Uterus (tissue), 4 donors: ENCODE data around the gene NR1I3. TPM values are rescaled to one million over a fixed set of nuclear protein-coding genes. Genes with fewer than 3 reads are reported as not detected.

Experiments used
- DNase-seq, 2 donors: peaks; one replicate each; pipeline ENCODE4 v3.0.0-alpha.2; 2019 to 2020
- H3K27ac ChIP-seq, 2 donors: fragments of 200-600 bp; sonication (generic); 1 replicate in 1 of 2; 2 replicates in 1 of 2; pipeline ENCODE4 v1.5.1; 2016 to 2018
- H3K27me3 ChIP-seq, 2 donors: fragments of 200-600 bp; sonication (generic); one replicate each; pipeline ENCODE4 v1.5.1; 2018 to 2019; ENCODE audit warnings: control low read depth in 1 of 2
- H3K36me3 ChIP-seq, 2 donors: fragments of 200-600 bp; sonication (generic); one replicate each; pipeline ENCODE4 v1.5.1; 2019; ENCODE audit warnings: control low read depth in 1 of 2
- H3K4me1 ChIP-seq, 2 donors: fragments of 200-600 bp; sonication (generic); one replicate each; pipeline ENCODE4 v1.5.1; 2018 to 2019; ENCODE audit warnings: control low read depth in 1 of 2
- H3K4me3 ChIP-seq, 2 donors: fragments of 200-600 bp; sonication (generic); 1 replicate in 1 of 2; 2 replicates in 1 of 2; pipeline ENCODE4 v1.5.1; 2018 to 2019; ENCODE audit warnings: mild to moderate bottlenecking in 1 of 2
- H3K9me3 ChIP-seq, 2 donors: fragments of 200-600 bp; sonication (generic); one replicate each; pipeline ENCODE4 v1.5.1; 2019; ENCODE audit warnings: control low read depth in 1 of 2
- CTCF ChIP-seq, 4 experiments: fragments of 200-600 bp in 2 of 4; fragments of 450-650 bp in 2 of 4; sonication (generic) in 2 of 4; IDR thresholded peaks; one replicate each; pipeline ENCODE4 v1.5.1; 2016 to 2019; ENCODE audit warnings: antibody characterized with exemption in 4 of 4, mild to moderate bottlenecking in 2 of 4, moderate library complexity in 1 of 4
- POLR2A ChIP-seq, 2 donors: fragments of 450-650 bp; IDR thresholded peaks; one replicate each; pipeline ENCODE4 v1.6.1; 2016; ENCODE audit warnings: antibody characterized with exemption in 2 of 2, mild to moderate bottlenecking in 1 of 2, moderate library complexity in 1 of 2
- intact Hi-C: fragments of 100-400 bp; cut with DNase I; formaldehyde crosslinking; loops from one replicate; pipeline ENCODE4 v1.15.1; 2023; ENCODE audit warnings: low total_unique reads
- total RNA-seq, 4 donors: library from RNA; depleted of rRNA in 3 of 4; stranded (reverse); fragments of >200 nt in 3 of 4; gene quantifications; one replicate each; pipeline versions ENCODE4 v1.1.0 to v1.2.4, GENCODE V29; 2014 to 2023
- donor health status: DM: yes; HTN: yes; CAD: no.

The NR1I3 gene
- total RNA-seq, 4 donors from 2014 or later, result not detected

GRCh38 chr1:161235957-161236775 is 1.8 kb downstream of the NR1I3 start:
- Histone ChIP-seq H3K9me3 (no peaks in the 10 kb centered on the region), H3K27me3 (no peaks in the 10 kb centered on the region), H3K4me1 (no peaks in the 10 kb centered on the region), H3K27ac (no peak overlapping the region), H3K36me3 (no peaks in the 10 kb centered on the region), H3K4me3 (no peak overlapping the region)
- no peak for DNase-seq
- TF ChIP-seq POLR2A (IDR thresholded peaks at IDR 0.05), result no peak
- TF ChIP-seq CTCF (IDR thresholded peaks at IDR 0.05), result no peak
- intact Hi-C loops, result no loop called here

DNA sequence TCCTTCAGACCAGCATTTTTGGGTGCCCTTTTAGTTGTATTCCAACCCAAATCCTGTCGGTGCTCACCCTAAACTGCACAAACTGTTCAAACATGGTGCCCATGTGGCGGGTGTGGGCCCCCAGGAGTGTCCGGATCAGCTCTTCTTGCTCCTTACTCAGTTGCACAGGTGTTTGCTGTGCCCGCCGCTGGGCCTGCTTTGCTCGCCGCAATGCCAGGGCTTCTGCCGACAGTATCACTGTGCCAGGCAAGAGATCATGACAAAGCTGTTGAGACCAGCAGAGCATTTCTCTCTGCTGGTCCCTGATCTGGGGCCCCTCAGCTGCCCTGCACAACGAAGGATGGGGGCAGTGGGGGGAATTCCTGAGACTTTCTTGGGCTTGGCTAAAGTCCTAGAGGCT is 4.9 kb downstream of the NR1I3 start:
- intact Hi-C loops, result no loop called here
- Histone ChIP-seq H3K27ac (no peak overlapping the region), H3K4me1 (no peaks in the 10 kb centered on the region), H3K9me3 (no peaks in the 10 kb centered on the region), H3K27me3 (no peaks in the 10 kb centered on the region), H3K4me3 (no peak overlapping the region), H3K36me3 (no peaks in the 10 kb centered on the region)
- TF ChIP-seq CTCF (IDR thresholded peaks at IDR 0.05) (no peak), POLR2A (IDR thresholded peaks at IDR 0.05) (no peak)
- no peak for DNase-seq

GRCh38 chr1:161230762-161231161 is 7.2 kb downstream of the NR1I3 start:
- Histone ChIP-seq H3K4me1 (peaks cover 2 to 8% of the 10 kb centered on the region in 2 donors), H3K9me3 (no peaks in the 10 kb centered on the region), H3K27me3 (no peaks in the 10 kb centered on the region), H3K27ac (no peak overlapping the region), H3K36me3 (no peaks in the 10 kb centered on the region), H3K4me3 (no peak overlapping the region)
- intact Hi-C loops, result no loop called here
- DNase-seq, result no peak
- TF ChIP-seq CTCF (IDR thresholded peaks at IDR 0.05) (no peak), POLR2A (IDR thresholded peaks at IDR 0.05) (no peak)

DNA sequence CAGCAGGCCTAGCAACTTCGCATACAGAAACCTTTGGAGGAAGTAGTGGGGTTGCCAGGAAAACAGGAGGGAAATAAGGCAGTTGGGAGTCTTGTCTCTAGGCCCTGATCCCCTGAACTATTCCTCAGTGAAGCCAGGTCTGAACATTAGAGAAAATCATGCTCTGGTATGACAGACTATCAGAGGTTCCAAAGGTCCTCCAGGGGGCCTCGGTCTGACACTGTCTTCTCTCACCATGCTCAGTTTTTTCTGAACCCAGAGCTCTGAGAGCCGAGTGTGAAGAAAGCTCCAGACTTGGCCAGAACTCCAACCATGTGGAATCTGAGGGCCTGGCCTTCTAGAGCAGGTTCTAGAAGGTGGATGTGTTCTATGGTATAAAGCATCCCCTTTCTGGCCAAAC is 8.1 kb downstream of the NR1I3 start:
- H3K4me3 ChIP-seq, result no peak overlapping the region
- intact Hi-C loops, result no loop called here
- H3K36me3 ChIP-seq, result no peaks in the 10 kb centered on the region
- no peaks in the 10 kb centered on the region for H3K27me3 ChIP-seq
- TF ChIP-seq POLR2A (IDR thresholded peaks at IDR 0.05) (no peak), CTCF (IDR thresholded peaks at IDR 0.05) (no peak)
- no peak overlapping the region for H3K27ac ChIP-seq
- H3K4me1 ChIP-seq, result peaks cover 2 to 8% of the 10 kb centered on the region in 2 donors
- H3K9me3 ChIP-seq, result no peaks in the 10 kb centered on the region
- no peak for DNase-seq

GRCh38 chr1:161228032-161228431 is 10.0 kb downstream of the NR1I3 start:
- no peak for TF ChIP-seq CTCF (IDR thresholded peaks at IDR 0.05)
- TF ChIP-seq POLR2A (IDR thresholded peaks at IDR 0.05), result no peak
- Histone ChIP-seq H3K4me3 (no peak overlapping the region), H3K4me1 (peaks cover 2 to 8% of the 10 kb centered on the region in 2 donors), H3K27ac (no peak overlapping the region), H3K9me3 (no peaks in the 10 kb centered on the region), H3K36me3 (no peaks in the 10 kb centered on the region), H3K27me3 (no peaks in the 10 kb centered on the region)
- DNase-seq, result no peak
- intact Hi-C loops, result no loop called here
